Measurements from ENCODE around the gene DENND4C.

- no peak for TF ChIP-seq CTCF (conservative IDR thresholded peaks at IDR 0.05; ENCODE audit: low read length)
- TF ChIP-seq EZH2phosphoT487 (IDR thresholded peaks at IDR 0.05; ENCODE audit: borderline replicate concordance, low read depth, low read length), result no peak
Observed at GRCh38 chr9:19397845-19398244, 167.4 kb downstream of the DENND4C start.
